ENCODE measurements around the gene CST3.
"Not testable (repeated sequence)": the region's sequence is repeated elsewhere in the genome, so short reads cannot be mapped to it uniquely, and the experiment has no call there.

CST3 gene

GRCh38 chr20:23641936-23642751 lies 4.4 kb upstream of the CST3 start:
- DNase-seq (ENCODE audit: low spot score): no peak

DNA sequence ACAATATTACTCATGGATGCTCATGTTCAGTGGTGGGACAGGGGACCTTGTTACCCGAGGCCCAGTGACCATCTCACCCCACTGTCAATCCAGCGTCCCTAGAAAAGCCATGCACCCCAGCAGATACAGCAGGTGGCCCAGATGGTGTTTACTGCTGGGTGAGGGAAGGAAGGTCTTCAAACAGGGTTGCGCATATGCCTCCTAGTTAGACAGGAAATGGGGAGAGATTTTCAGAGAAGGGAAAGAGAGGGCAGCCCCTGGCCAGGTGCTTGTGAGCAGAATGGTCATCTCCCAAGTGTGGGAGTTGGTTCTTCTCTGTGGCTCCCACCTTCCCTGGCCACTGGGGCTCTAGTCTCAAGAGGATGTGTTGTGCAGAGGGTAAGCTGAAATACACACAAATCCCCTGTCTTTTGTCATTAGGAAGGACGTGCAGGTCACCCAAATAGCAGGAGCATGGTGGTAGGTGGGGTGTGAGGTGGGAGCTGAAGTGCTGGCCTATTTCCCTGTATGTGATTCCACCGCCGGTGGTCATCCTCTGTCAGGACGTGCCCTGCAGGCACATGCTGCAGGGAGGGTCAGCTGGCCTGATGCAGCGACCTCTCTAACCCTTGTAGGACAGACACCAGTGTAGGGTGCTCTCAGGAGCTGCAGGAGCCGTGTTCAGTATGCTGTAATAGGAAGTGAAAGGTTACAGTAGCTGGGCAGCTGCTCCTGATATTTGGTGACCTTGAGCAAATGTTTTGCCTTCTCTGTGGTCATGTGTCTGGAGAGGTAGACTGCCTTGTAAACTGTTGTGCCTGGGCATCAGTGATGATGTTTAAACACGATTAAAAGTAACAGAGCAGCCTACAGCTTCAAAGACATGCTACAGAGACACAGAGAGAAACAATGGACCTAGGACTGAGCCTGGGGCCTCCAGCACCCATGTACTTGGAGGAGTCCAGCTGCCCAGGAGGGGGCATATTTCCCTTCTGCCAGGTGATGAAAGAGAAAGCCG lies 3.2 kb upstream of the CST3 start:
- no peak for DNase-seq (ENCODE audit: low spot score)

- no peak for DNase-seq (ENCODE audit: low spot score)
Observed at GRCh38 chr20:23640018-23640601, 2.4 kb upstream of the CST3 start.

DNA sequence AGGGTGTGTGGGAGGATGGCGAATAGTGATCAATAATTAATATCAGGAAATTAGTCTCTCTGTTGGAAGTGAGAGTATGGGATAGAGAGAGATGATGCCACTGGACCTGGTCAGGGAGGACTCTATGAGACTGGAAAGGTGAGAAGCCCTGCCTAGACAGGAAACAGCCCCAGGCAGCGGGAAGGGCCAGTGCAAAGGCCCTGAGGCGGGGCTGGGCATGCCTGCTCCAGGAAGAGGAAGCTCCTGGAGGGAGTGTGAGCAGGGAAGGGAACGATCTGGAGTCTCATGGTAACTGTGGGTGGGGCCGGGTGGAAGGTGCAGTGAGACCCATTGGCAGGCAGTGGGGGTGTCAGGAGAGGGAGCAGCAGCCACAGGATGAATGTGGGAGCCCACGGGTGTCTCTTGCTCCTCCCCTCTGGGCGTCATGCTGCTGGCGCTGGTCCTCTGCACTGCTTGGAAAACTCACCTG lies 1.8 kb upstream of the CST3 start:
- DNase-seq (ENCODE audit: low spot score): no peak

DNA sequence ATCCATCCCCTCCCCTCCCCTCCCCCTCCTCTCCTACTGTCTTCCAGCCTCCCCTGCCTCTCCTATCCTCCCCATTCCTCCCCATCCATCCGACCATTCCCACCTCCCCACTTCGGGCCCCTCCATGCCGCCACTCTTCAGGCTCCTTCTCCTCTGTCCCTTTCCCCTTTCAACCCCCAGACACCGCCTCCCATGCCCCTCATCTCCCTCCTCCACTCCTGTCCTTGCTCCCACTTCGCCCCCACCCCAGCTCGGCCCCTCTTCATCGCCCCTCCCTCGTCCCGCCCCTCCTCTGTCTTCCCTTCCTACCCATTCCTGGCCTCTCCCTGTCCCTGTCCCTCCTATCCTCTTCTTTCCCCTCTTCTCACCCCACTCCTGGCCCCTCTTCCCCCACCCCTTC lies 554 bp upstream of the CST3 start:
- no peak for DNase-seq (ENCODE audit: low spot score)

DNA sequence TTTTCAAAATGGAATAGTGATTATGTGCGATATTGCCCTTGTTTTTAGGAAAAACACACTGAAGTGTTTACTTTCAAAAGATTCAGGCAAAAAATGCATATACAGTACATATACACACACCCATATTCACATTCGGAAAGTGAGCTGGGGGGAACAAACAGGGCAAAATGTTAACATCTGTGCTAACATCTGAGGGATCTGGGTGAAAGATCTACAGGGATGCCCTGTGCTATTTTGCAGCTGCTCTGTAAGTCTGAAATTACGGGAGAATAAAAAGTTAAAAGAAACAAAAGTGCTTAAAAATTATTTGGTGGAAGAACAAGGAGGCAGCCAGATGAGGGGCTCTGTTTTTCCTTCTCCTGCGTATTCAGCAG lies 860 bp downstream of the CST3 start:
- no peak for DNase-seq (ENCODE audit: low spot score)

DNA sequence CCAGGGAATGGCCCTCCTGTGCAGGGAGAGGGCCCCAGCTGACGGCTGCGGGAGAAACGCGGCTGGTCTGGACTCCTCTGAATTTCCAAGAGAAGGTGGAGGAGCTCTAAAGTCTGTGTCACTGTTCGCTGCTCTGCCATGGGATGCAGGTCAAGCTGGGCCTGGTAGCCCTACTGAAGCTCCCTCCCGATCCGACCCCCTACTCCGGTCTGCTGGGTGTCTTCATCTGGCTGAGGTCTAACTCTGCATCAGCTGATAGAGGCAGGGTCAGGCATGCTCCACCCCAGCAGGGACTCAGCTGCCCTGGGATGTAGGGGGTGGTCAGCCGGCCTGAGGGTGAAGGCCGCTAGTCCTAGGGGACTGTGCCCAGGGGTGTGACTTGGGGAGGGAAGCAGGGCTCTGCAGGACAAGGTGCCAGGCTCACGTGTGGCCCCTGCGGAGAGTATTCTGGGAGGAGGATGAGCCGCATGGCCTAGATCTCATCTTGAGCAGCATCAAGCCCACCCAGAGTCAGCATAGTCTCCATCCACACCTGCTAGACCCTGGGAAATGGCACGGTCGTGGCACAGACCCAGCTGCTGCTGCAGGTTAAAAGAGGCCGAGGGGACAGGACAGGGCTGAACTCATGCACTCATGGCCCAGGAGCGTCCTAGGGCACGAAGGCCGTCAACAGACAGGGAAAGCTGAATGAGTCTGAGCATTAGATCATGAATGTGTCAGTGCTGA lies 1.4 kb downstream of the CST3 start:
- no peak for DNase-seq (ENCODE audit: low spot score)

- not testable (repeated sequence) for DNase-seq (ENCODE audit: low spot score)
Observed at GRCh38 chr20:23635768-23636090, 2.0 kb downstream of the CST3 start.

DNA sequence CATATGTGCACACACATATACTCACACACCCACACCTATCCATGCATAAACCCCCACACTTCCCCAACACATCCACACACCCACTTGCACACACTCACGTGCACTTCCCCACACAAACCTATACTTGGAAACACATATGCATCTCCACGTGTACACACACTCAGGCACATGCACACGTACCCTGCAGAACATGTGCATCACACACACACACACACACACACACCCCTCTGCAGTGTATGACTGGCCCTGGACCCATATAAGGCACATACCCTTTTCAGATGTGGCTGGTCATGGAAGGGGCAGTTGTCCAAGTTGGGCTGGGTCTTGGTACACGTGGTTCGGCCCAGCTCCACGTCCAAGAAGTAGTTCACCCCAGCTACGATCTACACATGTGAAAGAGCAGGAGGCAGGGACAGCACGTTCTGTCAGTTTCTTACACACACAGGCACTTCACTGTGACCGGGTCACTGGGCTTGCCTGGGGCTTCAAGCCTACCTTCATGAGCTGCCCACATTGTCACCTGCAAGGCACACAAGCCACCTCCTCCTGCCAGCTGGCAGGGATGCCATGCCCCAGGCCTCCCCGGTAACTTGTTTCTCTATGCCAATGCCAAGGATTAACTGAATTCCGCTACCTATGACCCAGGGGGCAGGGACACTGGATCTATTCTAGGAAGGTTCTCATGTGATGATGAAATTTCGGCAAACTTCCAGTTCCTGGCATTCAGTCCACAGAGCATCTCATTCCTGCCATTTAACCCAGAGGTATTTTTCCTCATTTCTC lies 2.6 kb downstream of the CST3 start:
- DNase-seq (ENCODE audit: low spot score): no peak

GRCh38 chr20:23634044-23634801 lies 3.5 kb downstream of the CST3 start:
- DNase-seq (ENCODE audit: low spot score): no peak

DNA sequence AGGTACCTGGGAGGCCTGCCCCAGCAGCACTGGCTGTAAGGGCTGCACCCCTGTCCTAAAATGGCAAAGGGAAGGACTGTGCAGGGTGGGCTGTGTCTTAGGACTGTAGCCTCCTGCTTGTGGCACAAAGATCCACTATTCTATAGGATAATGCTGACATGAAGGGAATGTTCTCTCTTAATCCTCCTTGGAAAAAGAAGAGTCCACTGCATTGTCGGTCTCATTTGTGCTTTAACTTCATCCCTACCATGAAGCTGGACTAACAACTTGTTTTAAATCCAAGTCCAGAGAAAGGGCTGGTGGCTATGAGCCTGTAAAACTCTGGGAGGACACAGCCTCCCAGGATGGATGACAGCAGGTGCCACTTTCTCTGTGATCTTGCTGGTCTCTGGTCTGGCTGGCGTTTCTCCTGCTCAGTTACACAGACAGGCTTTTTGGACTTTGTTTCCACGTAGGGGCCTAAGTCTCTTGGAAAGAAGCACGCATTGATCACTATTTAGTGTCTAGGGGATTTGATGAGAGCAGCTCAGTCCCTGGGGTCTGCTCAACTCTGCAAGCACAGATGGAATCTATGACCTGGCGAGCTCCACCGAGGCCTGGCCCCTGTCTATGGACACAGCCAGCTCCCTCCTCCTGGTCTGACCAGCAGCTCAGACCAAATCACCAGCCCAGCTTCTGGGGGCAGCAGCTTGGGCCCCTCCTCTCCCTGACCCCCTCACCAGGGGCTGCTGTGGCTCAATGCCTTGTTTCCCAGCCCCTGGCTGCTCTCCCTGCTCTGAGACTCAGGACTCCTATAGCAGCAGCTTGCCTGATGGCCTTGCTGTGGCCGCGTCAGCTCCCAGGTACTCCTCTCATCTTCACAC lies 4.8 kb downstream of the CST3 start:
- DNase-seq (ENCODE audit: low spot score): no peak

- no peak for DNase-seq (ENCODE audit: low spot score)
Observed at GRCh38 chr20:23631981-23632710, 5.6 kb downstream of the CST3 start.

GRCh38 chr20:23631226-23631822 lies 6.4 kb downstream of the CST3 start:
- no peak for DNase-seq (ENCODE audit: low spot score)

DNA sequence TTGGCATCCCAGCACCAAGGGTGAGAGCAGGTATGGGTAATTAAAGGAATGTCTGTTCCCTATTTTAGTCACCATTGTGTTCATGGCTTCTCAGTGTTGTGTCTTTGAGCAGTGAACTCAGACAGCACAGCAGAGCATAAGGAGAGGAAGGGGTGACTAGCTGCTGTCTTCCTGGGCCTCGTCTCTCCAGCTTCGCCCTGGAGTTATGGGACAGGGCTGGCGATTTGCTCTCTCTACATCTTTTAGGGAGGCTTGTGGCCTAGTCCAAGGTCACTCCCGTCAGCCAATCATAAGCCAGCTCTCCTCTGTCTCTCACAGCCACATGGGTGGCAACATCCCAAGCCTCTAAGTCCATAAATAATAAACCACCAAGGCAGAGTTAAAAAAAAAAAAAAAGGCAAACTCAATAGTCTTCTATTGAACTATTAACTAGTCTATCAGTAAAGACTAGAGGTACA lies 7.3 kb downstream of the CST3 start:
- DNase-seq (ENCODE audit: low spot score): no peak

DNA sequence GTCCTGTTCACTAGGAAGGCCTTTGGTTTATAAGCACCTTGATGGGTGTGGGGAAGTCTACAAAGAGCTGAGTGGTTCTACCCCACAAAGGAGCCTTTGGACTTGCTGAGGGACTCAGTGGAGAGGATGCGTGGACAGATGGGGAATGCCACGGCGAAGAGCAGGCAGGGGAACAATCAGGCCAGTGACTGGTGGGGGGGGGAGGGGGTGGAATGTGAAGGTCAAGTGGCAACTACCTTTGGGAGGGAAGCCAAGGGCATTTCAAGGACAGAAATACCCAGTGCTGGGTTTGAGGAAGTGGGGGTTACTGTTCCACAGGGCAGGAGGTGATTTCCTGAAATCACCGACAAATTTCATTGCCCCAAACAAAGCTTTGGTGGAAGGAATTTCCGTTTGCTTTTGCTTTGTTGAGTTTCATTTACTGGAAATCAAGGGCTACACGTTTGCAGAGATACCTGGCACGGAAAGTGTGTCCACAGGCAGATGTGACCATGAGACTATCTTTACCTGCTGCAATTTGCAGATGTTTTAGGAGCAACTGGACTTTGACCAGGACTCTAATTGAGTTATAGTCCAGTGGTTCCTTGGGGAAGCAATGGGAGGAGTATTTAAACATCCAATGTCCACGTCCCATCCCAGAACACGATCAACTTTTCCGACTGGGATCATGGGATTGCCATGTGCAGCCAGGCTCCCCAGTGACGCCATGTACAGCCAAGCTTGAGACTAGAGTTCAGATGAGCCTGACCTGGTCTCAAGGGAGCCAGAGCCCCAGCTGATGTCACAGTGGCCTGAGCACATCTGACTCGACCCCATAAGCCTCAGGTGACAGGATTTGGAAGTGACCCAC lies 8.0 kb downstream of the CST3 start:
- no peak for DNase-seq (ENCODE audit: low spot score)

GRCh38 chr20:23629017-23629541 lies 8.7 kb downstream of the CST3 start:
- DNase-seq (ENCODE audit: low spot score): no peak

GRCh38 chr20:23628402-23629016 lies 9.2 kb downstream of the CST3 start:
- DNase-seq (ENCODE audit: low spot score): no peak

Measured in hematopoietic multipotent progenitor cell treated with erythropoietin and hydrocortisone succinate and interleukin-3 and kit ligand, for 15 days (in vitro differentiated cells).